HCT116 (cell line): ENCODE results near the gene PCGF2. TPM values are rescaled to one million over a fixed set of nuclear protein-coding genes. Genes with fewer than 3 reads are reported as not detected.

Experiments
- ATAC-seq: fragments of 200-7000 bp; cut with Tn5 transposase; 2 replicates; pipeline ENCODE4 v1.9.1; 2020; ENCODE audit warnings: mild to moderate bottlenecking, moderate library complexity
- BruUV-seq: library from RNA; stranded (reverse); fragments of 400-500 nt; replicated peaks from 2 replicates; lab custom pipeline; 2021; lab: Mats Ljungman, UMichigan
- CTCF ChIA-PET: fragments of 300-600 bp; sonication (Branson Sonifier 250); formaldehyde crosslinking; loops from one replicate; lab custom pipeline; 2021; ENCODE audit warnings: antibody characterized with exemption; lab: Charles Lee
- POLR2A ChIA-PET: fragments of 300-600, 350-600 bp; sonication (Branson Sonifier 250); formaldehyde crosslinking; loops from one replicate; lab custom pipeline; 2021; ENCODE audit warnings: antibody characterized with exemption; lab: Charles Lee
- RAD21 ChIA-PET, 2 experiments: fragments of 300-600 bp; sonication (Branson Sonifier 250); formaldehyde crosslinking; loops; one replicate each; lab custom pipeline; 2023; ENCODE audit warnings: low total read pairs in 2 of 2; ENCODE audit not compliant: uncharacterized antibody in 2 of 2, unreplicated experiment in 2 of 2, low non-redundant PET in 1 of 2; lab: Charles Lee
- DNase-seq: peaks from one replicate; pipeline ENCODE4 v3.0.0-alpha.2; 2010; ENCODE audit warnings: low read depth, low spot score
- H2AFZ ChIP-seq: fragments of 200-600 bp; shearing (Covaris generic), sonication (generic); 2 replicates; pipeline ENCODE4 v1.6.1; 2017; ENCODE audit warnings: low read depth, mixed run types, mixed read lengths, antibody characterized with exemption, low read length; ENCODE audit not compliant: poor library complexity, severe bottlenecking
- H3K27ac ChIP-seq: 2 replicates; pipeline ENCODE4 v1.5.1; 2012; ENCODE audit warnings: low read depth, low read length
- H3K27me3 ChIP-seq: fragments of 200-600 bp; sonication (generic); 2 replicates; pipeline ENCODE4 v1.6.1; 2016; ENCODE audit warnings: mixed run types, low read length, mixed read lengths; ENCODE audit not compliant: insufficient read depth
- H3K36me3 ChIP-seq, 2 experiments: fragments of 200-500 bp in 1 of 2; fragments of 200-600 bp in 1 of 2; sonication (Bioruptor generic) in 1 of 2; sonication (generic) in 1 of 2; 2 replicates each; pipeline versions ENCODE4 v1.5.1 to v1.6.1; 2014 to 2016; ENCODE audit warnings: low read length in 2 of 2, inconsistent platforms in 1 of 2, mixed read lengths in 1 of 2, mixed run types in 1 of 2; ENCODE audit not compliant: insufficient read depth in 2 of 2, control insufficient read depth in 1 of 2
- H3K4me1 ChIP-seq, 2 experiments: fragments of 200-600 bp in 1 of 2; sonication (generic) in 1 of 2; 2 replicates each; pipeline versions ENCODE4 v1.5.1 to v1.6.1; 2012 to 2017; ENCODE audit warnings: low read length in 2 of 2, inconsistent platforms in 1 of 2, mild to moderate bottlenecking in 1 of 2, mixed read lengths in 1 of 2, mixed run types in 1 of 2, moderate library complexity in 1 of 2; ENCODE audit not compliant: insufficient read depth in 2 of 2, control insufficient read depth in 1 of 2
- H3K4me2 ChIP-seq: fragments of 200-600 bp; sonication (generic); 2 replicates; pipeline ENCODE4 v1.6.1; 2017; ENCODE audit warnings: mixed run types, low read length, mixed read lengths
- H3K4me3 ChIP-seq, 2 experiments: fragments of 200-600 bp in 1 of 2; sonication (generic) in 1 of 2; replicated peaks in 1 of 2; 2 replicates each; pipeline ENCODE4 v1.5.1; 2011 to 2016; ENCODE audit warnings: low read length in 2 of 2, control low read depth in 1 of 2, low read depth in 1 of 2, mild to moderate bottlenecking in 1 of 2, mixed read lengths in 1 of 2, mixed run types in 1 of 2
- H3K79me2 ChIP-seq: fragments of 200-600 bp; sonication (generic); 2 replicates; pipeline ENCODE4 v1.6.1; 2017; ENCODE audit warnings: mild to moderate bottlenecking, mixed run types, low read length, moderate library complexity, mixed read lengths; ENCODE audit not compliant: insufficient read depth
- H3K9ac ChIP-seq: fragments of 200-600 bp; sonication (generic); 2 replicates; pipeline ENCODE4 v1.6.1; 2016; ENCODE audit warnings: low read length, mixed read lengths
- H3K9me2 ChIP-seq: fragments of 200-600 bp; sonication (generic), shearing (Covaris generic); 2 replicates; pipeline ENCODE4 v1.6.1; 2017; ENCODE audit warnings: mixed run types, mild to moderate bottlenecking, moderate library complexity; ENCODE audit not compliant: insufficient read depth
- H3K9me3 ChIP-seq, 2 experiments: fragments of 200-500 bp in 1 of 2; fragments of 200-600 bp in 1 of 2; sonication (Bioruptor generic) in 1 of 2; sonication (generic) in 1 of 2; 2 replicates each; pipeline ENCODE4 v1.6.1; 2014 to 2017; ENCODE audit warnings: low read length in 2 of 2, mixed read lengths in 2 of 2, inconsistent platforms in 1 of 2, low read depth in 1 of 2, mild to moderate bottlenecking in 1 of 2, mixed run types in 1 of 2, moderate library complexity in 1 of 2; ENCODE audit not compliant: control insufficient read depth in 1 of 2, insufficient read depth in 1 of 2
- H4K20me1 ChIP-seq: fragments of 200-600 bp; sonication (generic), shearing (Covaris generic); 2 replicates; pipeline ENCODE4 v1.6.1; 2017; ENCODE audit warnings: mixed run types, mild to moderate bottlenecking, moderate library complexity; ENCODE audit not compliant: insufficient read depth
- ATF3 ChIP-seq: IDR thresholded peaks from 2 replicates; pipeline ENCODE4 v1.6.1; 2012
- CEBPB ChIP-seq: IDR thresholded peaks from 2 replicates; pipeline ENCODE4 v1.6.1; 2012; ENCODE audit warnings: low read depth
- EGR1 ChIP-seq: IDR thresholded peaks from 2 replicates; pipeline ENCODE4 v1.6.1; 2012; ENCODE audit warnings: low read depth
- ELF1 ChIP-seq: IDR thresholded peaks from 2 replicates; pipeline ENCODE4 v1.6.1; 2012; ENCODE audit warnings: low read depth, borderline replicate concordance
- EZH2phosphoT487 ChIP-seq: fragments of 200-600 bp; IDR thresholded peaks from 2 replicates; pipeline ENCODE4 v1.6.1; 2018; ENCODE audit warnings: antibody characterized with exemption, borderline replicate concordance
- POLR2A ChIP-seq: IDR thresholded peaks from 2 replicates; pipeline ENCODE4 v1.7.0; 2011; ENCODE audit warnings: borderline replicate concordance; ENCODE audit not compliant: insufficient read depth, insufficient read length; ENCODE audit errors: extremely low read depth
- RAD21 ChIP-seq: IDR thresholded peaks from 2 replicates; pipeline ENCODE4 v1.6.1; 2012; ENCODE audit warnings: low read depth, mild to moderate bottlenecking
- REST ChIP-seq: IDR thresholded peaks from 2 replicates; pipeline ENCODE4 v1.6.1; 2012; ENCODE audit warnings: low read depth
- SP1 ChIP-seq: IDR thresholded peaks from 2 replicates; pipeline ENCODE4 v1.6.1; 2012; ENCODE audit warnings: low read depth
- SRF ChIP-seq: IDR thresholded peaks from 2 replicates; pipeline ENCODE4 v1.6.1; 2012; ENCODE audit warnings: low read depth
- YY1 ChIP-seq: IDR thresholded peaks from 2 replicates; pipeline ENCODE4 v1.6.1; 2011; ENCODE audit warnings: low read length, low read depth, moderate library complexity, mild to moderate bottlenecking; ENCODE audit not compliant: insufficient replicate concordance; ENCODE audit errors: extremely low read depth
- ZFX ChIP-seq: fragments of 450-650 bp; IDR thresholded peaks from 2 replicates; pipeline ENCODE4 v1.6.1; 2017
- intact Hi-C: fragments of 100-400 bp; cut with micrococcal nuclease; formaldehyde crosslinking; loops from 2 replicates; pipeline ENCODE4 v1.10.0; 2022
- total RNA-seq: library from RNA; stranded (reverse); gene quantifications from one replicate; pipeline ENCODE4 v1.2.1, GENCODE V29; 2021; ENCODE audit not compliant: unreplicated experiment

Gene PCGF2
- total RNA-seq, 1 experiment from 2014 or later = 64.6 TPM

GRCh38 chr17:38704606-38705522 lies 43.3 kb downstream of the PCGF2 start, which contains the start of gene MLLT6:
Gene MLLT6, plus strand, starts transcription at chr17:38705273. Its CDS starts 360 bp downstream, at chr17:38705633.
- ATAC-seq (peak; percentile 30), DNase-seq (no peak)
- H3K79me2 ChIP-seq = peaks cover 52% of the 10 kb centered on the region
- TF ChIP-seq ZFX = no peak
- no peak for TF ChIP-seq EZH2phosphoT487
- no peak for TF ChIP-seq CEBPB
- TF ChIP-seq SRF = no peak
- no peak for TF ChIP-seq ATF3
- TF ChIP-seq EGR1 = 0 out of 2 replicates have a peak, but pooled peaks have one; percentile 3
- TF ChIP-seq YY1 = peak; percentile 68
- no peak for TF ChIP-seq RAD21
- no peak for TF ChIP-seq POLR2A
- no peak for TF ChIP-seq ELF1
- TF ChIP-seq SP1 = 0 out of 2 replicates have a peak, but pooled peaks have one; percentile 8
- no peak for TF ChIP-seq REST
- H3K27me3 ChIP-seq = no peaks in the 10 kb centered on the region
- ChIA-PET RAD21 (no interaction called here), POLR2A (interaction anchor here (0.6 to 1.6 kb wide), 4 partner anchors 28 to 147 kb away, joined by 3 to 4 read pairs (median 4); partner anchors contain the start of gene EPOP), CTCF (no interaction called here)
- peaks cover 8 to 21% of the 10 kb centered on the region in 2 experiments; a peak in 2 of 4 replicates for H3K36me3 ChIP-seq
- peak within 1 kb of the TSS; percentile 99 for H3K27ac ChIP-seq
- no peaks in the 10 kb centered on the region for H4K20me1 ChIP-seq
- no TSS peak for BruUV-seq
- H3K4me1 ChIP-seq = peaks cover 31 to 60% of the 10 kb centered on the region in 2 experiments
- H3K4me3 ChIP-seq = peak within 1 kb of the TSS; percentile 77 to 91
- peak within 1 kb of the TSS; percentile 92 for H3K9ac ChIP-seq
- intact Hi-C loops = no loop called here
- H3K9me2 ChIP-seq = no peaks in the 10 kb centered on the region
- H2AFZ ChIP-seq = no peak within 1 kb of the TSS
- no peaks in the 10 kb centered on the region for H3K9me3 ChIP-seq
- H3K4me2 ChIP-seq = peak within 1 kb of the TSS; percentile 96
